ENCODE measurements around the gene BRSK2.

BRSK2 gene

DNA sequence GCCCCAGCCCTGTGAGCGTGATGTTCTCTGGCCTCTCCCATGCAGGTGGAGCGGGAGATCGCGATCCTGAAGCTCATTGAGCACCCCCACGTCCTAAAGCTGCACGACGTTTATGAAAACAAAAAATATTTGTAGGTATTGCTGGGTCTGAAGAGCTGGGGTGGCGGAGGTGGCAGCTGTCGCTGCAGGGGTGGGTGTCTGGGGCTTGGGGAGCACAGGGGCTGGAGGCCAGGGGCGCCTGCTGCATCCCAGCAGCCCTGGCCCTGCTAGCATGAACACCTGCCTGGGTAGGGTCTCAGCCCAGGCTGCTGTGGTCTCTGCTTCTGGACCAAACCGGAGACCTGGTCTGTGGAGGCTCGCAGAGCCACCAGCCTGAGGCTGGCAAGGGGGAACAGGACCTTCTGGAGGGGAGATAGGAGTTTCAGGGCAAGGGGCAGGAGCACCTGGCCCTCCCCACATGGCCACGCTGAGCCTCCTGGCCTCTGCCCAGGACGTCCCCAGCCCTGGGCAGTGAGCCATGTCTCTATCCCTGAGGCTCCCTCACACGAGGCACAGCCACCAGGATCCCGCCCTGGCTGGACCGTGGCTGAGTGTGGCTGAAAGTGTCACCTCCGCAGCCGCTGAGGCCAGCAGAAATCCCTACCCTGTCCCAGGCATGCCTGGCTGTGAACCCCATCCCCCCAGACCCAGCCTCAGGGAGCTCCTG lies 48.7 kb downstream of the BRSK2 start:
- peaks cover 4% of the 10 kb centered on the region for H3K4me1 Mint-ChIP-seq

DNA sequence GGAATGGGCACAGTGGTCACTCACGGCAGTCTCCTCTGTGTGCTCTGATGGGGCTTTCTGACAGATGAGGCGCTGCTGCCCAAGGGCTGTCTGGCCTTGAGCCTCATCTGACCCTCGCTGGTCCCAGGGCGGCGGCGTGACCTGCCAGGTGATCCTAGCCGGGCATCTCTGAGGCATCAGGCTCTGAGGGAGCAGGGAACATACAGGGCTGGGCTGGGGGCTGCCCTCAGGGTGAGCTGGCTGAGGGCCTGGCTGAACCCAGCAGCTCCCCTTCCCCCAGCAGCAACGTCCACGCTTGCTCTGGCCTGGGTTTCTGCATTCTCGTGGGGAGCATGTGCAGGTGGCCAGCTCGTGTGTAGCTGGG lies 49.2 kb downstream of the BRSK2 start:
- H3K27me3 Mint-ChIP-seq = peaks cover 11% of the 10 kb centered on the region
- no peak overlapping the region for H3K27ac Mint-ChIP-seq
- no peaks in the 10 kb centered on the region for H3K9me3 Mint-ChIP-seq
- no peak overlapping the region for H3K4me3 Mint-ChIP-seq
- no peak for DNase-seq
- H3K4me1 Mint-ChIP-seq = peaks cover 4% of the 10 kb centered on the region
- no peak for ATAC-seq

More for the DNA sequence above, 48.7 kb downstream of the BRSK2 start:
- H3K27me3 Mint-ChIP-seq = peaks cover 16% of the 10 kb centered on the region
- no peaks in the 10 kb centered on the region for H3K9me3 Mint-ChIP-seq
- ATAC-seq = no peak
- H3K27ac Mint-ChIP-seq = no peak overlapping the region
- no peak for DNase-seq
- H3K4me3 Mint-ChIP-seq = no peak overlapping the region

DNA sequence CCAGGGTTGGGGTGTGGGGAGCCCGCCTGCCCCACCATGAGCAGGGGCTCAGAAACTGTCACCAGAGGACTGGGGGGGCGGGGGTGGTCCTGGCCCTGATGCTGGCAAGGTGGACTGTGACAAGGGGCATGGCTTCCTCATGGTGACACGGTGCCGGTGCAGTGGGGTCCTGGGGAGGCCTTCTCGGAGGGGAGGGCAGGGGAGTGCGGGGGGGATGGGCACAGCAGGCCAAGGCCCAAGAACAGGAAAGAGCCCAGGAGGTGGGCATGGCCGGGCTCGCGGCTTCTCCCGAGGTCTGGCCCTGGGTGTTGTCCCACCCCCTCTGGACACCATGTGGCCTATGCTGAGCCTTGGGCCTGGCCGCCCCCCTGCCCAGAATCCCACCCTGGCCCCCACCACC lies 49.6 kb downstream of the BRSK2 start:
- Mint-ChIP-seq H3K27ac (no peak overlapping the region), H3K27me3 (peaks cover 8% of the 10 kb centered on the region), H3K4me3 (no peak overlapping the region), H3K9me3 (no peaks in the 10 kb centered on the region), H3K4me1 (peaks cover 4% of the 10 kb centered on the region)
- ATAC-seq = no peak
- DNase-seq = no peak

DNA sequence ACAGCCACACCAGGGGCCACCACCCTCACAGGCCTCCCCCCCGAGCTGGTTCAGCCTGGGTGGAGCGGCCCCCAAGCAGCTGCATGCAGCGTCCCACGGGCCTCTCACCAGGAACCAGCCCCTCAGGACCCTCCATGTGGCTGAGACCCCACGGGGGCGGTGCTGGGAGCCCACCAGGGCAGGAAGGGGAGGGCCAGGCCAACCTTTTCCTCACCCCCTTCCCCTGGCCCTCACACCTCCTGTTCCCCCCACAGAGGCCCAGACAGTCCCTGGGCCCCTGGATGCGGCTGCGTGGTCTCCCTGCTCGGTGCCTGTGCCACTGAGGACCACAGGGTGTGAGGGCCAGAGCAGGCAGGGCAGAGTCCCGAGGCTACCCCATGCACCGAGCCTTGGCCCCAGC lies 50.3 kb downstream of the BRSK2 start:
- Mint-ChIP-seq H3K27ac (no peak overlapping the region), H3K9me3 (no peaks in the 10 kb centered on the region), H3K4me3 (no peak overlapping the region), H3K27me3 (peaks cover under 1% of the 10 kb centered on the region), H3K4me1 (peaks cover 4% of the 10 kb centered on the region)
- DNase-seq = no peak
- no peak for ATAC-seq

DNA sequence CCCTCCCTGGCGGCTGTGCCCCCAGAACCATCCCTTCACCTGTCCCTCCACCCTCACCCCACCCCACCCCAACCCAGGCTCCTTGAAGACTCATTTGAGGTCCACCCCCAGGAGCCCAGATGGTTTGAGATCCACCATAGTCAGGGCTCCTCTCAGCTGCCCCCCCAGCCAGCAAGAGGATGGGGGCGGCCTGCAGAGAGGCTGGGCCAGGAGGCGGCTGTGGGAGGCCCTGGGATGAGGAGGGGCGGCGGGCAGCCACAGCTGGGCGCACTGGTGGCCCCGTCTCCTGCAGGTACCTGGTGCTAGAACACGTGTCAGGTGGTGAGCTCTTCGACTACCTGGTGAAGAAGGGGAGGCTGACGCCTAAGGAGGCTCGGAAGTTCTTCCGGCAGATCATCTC lies 50.8 kb downstream of the BRSK2 start:
- H3K4me3 Mint-ChIP-seq = no peak overlapping the region
- no peaks in the 10 kb centered on the region for H3K27me3 Mint-ChIP-seq
- no peak overlapping the region for H3K27ac Mint-ChIP-seq
- ATAC-seq (no peak), DNase-seq (no peak)
- peaks cover 4% of the 10 kb centered on the region for H3K4me1 Mint-ChIP-seq
- H3K9me3 Mint-ChIP-seq = no peaks in the 10 kb centered on the region

DNA sequence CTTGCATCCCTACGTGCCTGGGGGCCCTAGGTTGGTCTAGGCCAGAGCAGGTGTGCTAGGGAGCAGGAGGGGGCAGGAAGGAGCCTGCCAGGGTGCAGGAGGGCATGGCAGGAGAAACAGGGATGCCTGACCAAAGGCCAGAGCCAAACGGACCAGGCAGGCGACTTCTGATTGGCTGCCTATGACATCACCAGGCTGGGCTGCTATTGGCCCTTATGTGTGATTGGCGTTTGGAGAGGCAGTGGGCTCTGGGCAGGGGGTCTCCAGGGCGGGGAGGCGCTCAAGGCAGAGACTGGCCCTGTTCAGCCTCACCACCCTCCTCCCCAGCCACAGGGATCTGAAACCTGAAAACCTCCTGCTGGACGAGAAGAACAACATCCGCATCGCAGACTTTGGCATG lies 52.4 kb downstream of the BRSK2 start:
- H3K27ac Mint-ChIP-seq = no peak overlapping the region
- H3K9me3 Mint-ChIP-seq = no peaks in the 10 kb centered on the region
- H3K4me3 Mint-ChIP-seq = no peak overlapping the region
- no peaks in the 10 kb centered on the region for H3K27me3 Mint-ChIP-seq
- H3K4me1 Mint-ChIP-seq = no peaks in the 10 kb centered on the region
- DNase-seq (no peak), ATAC-seq (no peak)

DNA sequence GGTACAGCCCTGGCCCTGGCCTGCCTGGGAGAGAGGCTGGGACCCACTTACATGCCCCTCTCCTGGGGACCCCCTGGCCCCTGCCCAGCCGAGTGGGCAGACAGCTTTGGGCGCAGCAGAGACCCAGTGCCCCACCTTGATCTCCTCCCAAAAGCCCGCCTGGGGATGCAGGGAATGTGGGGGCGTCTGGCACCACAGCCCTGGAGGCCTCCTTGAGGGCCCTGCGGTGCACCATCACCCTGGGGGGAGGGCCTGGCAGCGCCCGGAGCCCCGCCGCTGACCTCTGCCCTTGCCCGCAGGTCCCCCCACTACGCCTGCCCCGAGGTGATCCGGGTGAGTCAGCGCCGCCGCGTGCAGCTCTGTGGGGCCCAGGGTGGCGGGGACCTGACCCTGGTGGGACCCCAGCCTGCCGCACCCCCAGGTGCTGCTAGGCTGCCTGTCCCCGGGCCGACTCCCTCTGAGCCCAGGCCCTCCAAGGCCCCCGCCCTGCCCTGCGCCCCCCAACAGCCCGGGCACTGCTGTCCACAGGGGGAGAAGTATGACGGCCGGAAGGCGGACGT lies 53.2 kb downstream of the BRSK2 start:
- H3K4me1 Mint-ChIP-seq = no peaks in the 10 kb centered on the region
- no peak overlapping the region for H3K4me3 Mint-ChIP-seq

DNA sequence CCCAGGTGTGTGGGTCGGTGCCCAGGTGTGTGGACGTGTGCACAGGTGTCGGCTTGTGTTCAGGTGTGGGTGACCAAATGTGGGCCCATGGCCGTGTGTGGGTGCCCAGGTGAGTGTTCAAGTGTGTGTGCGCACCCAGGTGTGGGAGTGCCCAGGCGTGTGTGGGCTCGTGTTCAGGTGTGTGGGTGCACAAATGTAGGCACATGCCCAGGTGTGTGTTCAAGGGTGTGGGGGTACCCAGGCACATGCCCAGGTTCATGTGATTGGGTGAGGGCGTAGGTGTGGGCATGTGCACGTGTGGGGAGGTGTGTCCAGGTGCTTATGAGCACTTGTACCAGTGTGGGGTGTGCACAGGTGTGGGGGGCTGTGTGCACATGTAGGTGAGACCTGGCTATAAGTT lies 54.0 kb downstream of the BRSK2 start:
- DNase-seq (no peak), ATAC-seq (no peak)
- H3K4me3 Mint-ChIP-seq = no peak overlapping the region
- H3K4me1 Mint-ChIP-seq = no peaks in the 10 kb centered on the region
- no peaks in the 10 kb centered on the region for H3K9me3 Mint-ChIP-seq
- no peak overlapping the region for H3K27ac Mint-ChIP-seq
- no peaks in the 10 kb centered on the region for H3K27me3 Mint-ChIP-seq

More for the DNA sequence above, 53.2 kb downstream of the BRSK2 start:
- ATAC-seq = peak; percentile 11
- H3K9me3 Mint-ChIP-seq = no peaks in the 10 kb centered on the region
- no peak overlapping the region for H3K27ac Mint-ChIP-seq
- DNase-seq = no peak
- H3K27me3 Mint-ChIP-seq = no peaks in the 10 kb centered on the region

DNA sequence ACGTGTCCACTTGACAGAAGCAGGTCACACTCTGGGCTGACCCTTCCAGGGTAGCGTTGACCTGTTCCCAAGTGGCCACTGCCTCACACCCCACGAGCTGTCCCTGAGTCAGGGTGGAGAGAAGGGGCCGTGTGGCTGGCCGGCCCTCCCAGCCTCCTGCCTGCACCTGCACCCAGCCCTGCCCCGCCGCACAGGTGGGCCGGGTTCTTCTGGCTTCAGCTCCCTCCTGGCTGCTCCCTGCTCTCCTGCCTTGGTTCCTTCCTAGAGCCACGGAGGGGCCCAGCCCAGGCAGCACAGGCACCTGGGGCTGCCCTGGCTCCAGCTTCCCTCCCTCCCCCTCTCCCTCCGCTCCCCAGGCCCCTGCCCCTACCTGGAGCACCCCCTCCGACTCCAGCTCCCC lies 54.6 kb downstream of the BRSK2 start:
- no peaks in the 10 kb centered on the region for H3K4me1 Mint-ChIP-seq
- no peaks in the 10 kb centered on the region for H3K9me3 Mint-ChIP-seq
- DNase-seq = no peak
- ATAC-seq = no peak
- H3K4me3 Mint-ChIP-seq = no peak overlapping the region
- H3K27me3 Mint-ChIP-seq = no peaks in the 10 kb centered on the region
- H3K27ac Mint-ChIP-seq = no peak overlapping the region

DNA sequence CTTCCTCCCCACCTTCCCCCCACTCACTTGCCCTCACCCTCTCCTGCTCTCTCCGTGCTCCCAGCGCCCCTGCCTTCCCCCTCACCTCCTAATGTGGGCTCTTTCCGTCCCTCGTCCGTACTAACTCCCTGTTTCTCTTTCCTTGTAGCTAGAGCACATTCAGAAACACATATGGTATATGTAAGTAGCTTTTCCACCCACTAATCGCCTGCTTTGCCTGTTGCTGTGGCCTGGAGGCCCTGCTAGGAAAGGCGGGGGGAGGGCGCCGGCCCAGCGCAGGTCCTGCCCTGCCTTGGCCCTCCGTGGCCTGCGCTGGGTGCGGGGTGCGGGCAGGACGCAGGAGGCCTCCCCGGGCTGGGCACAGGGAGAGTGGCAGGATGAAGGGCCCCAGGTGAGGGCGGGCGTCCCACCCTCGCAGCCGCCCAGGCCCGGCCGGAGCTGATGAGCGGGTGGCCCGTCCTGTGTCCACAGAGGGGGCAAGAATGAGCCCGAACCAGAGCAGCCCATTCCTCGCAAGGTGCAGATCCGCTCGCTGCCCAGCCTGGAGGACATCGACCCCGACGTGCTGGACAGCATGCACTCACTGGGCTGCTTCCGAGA lies 55.2 kb downstream of the BRSK2 start:
- Mint-ChIP-seq H3K27ac (no peak overlapping the region), H3K27me3 (no peaks in the 10 kb centered on the region), H3K4me3 (no peak overlapping the region), H3K9me3 (no peaks in the 10 kb centered on the region), H3K4me1 (no peaks in the 10 kb centered on the region)
- DNase-seq (no peak), ATAC-seq (no peak)

DNA sequence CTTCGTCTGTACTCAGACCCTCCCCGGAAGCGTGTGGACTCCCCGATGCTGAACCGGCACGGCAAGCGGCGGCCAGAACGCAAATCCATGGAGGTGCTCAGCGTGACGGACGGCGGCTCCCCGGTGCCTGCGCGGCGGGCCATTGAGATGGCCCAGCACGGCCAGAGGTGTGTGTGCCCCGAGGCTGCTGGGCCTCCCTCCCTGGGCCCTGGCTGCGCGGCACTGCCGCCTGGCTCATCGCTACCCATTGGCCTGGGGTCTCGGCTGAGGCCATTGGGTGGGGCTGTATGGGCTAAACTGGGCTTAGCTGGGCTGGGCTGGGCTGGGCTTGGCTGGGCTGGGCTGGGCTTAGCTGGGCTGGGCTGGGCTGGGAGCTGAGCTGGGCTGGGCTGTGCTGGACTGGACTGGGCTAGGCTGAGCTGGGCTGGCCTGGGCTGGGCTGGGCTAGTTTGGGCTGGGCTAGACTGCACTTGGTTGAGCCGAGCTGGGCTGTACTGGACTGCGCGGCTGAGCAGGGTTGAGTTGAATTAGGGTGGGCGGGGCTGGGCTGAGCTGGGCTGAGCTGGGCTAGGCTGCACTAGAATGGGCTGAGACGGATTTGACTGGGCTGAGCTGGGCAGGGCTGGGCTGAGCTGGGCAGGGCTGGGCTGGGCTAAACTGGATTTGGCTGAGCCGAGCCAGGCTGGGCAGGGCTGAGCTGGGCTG lies 56.2 kb downstream of the BRSK2 start:
- no peak for DNase-seq
- no peak overlapping the region for H3K4me3 Mint-ChIP-seq
- no peak overlapping the region for H3K27ac Mint-ChIP-seq
- no peaks in the 10 kb centered on the region for H3K27me3 Mint-ChIP-seq
- ATAC-seq = no peak
- H3K9me3 Mint-ChIP-seq = no peaks in the 10 kb centered on the region
- no peaks in the 10 kb centered on the region for H3K4me1 Mint-ChIP-seq

DNA sequence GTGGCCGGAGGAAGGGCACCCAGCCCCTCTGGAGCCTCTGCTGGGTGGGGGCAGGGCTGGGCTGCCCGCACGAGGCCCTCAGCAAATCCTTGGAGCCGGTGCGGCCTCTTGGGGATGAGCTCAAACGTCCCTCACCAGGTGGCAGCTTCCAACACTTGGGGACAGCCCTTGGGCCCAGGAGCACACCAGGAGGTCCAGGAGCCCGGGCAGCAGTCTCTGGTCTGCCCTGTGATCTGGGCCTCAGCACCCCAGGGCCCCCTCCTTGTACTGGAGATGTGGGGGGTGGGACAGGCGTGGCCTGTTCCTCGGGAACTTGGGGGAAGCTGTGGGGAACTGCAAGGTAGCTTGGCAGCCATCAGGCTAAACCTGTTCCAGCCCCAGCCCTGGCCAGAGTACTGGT lies 56.9 kb downstream of the BRSK2 start:
- no peaks in the 10 kb centered on the region for H3K27me3 Mint-ChIP-seq
- H3K4me1 Mint-ChIP-seq = no peaks in the 10 kb centered on the region
- no peak for DNase-seq
- no peak for ATAC-seq
- H3K9me3 Mint-ChIP-seq = no peaks in the 10 kb centered on the region
- H3K4me3 Mint-ChIP-seq = no peak overlapping the region
- H3K27ac Mint-ChIP-seq = no peak overlapping the region

DNA sequence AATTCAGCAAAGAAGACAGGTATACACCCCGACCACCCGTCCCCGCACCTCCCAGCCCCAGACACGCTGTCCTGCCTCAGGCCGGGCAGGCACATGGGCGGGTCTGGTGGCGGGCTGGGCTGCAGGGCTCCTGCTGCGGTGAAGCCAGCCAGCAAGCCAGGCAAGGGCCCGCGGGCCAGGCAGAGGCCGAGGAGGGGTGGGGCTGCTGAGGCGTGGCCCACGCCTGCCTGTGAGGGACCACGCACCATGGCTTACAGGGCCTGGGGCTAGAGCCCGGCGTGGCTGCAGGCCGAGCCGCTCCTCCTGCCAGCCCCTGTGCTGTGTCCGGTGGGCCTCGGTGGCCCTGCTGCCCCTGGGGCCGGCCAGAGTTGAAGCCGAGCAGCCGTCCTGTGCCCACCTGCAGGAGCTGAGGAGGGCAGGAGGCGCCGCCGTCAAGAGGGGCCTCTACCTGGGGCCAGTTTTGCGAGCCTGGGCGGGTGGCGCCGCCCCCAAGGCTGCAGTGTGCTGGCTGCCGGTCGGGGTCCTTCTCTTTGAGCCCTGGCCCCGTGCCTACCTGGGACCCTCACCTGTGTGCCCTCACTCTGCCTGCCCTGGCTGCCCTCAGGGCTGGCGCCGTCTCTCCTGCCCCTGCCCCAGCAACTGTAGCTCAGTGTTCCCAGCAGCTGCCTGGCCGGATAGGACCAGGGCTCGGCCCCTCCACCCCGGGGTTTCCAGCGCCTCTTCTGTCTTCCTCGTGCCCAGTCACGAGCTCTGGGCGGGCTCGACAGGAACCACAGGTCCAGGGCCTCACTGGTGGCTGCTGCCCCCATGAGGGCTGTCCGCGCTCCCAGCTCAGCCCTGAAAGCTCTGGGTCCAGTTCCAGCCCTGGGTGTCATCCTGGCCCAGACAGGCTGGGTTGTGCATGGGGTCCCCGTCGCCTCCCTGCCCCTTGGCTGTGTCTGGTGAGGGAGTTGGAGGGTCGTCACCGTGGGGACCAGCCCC lies 58.4 kb downstream of the BRSK2 start:
- DNase-seq = no peak
- no peak overlapping the region for H3K27ac Mint-ChIP-seq
- peaks cover 1% of the 10 kb centered on the region for H3K4me1 Mint-ChIP-seq
- ATAC-seq = no peak
- H3K4me3 Mint-ChIP-seq = no peak overlapping the region
- peaks cover 4% of the 10 kb centered on the region for H3K27me3 Mint-ChIP-seq
- H3K9me3 Mint-ChIP-seq = no peaks in the 10 kb centered on the region

DNA sequence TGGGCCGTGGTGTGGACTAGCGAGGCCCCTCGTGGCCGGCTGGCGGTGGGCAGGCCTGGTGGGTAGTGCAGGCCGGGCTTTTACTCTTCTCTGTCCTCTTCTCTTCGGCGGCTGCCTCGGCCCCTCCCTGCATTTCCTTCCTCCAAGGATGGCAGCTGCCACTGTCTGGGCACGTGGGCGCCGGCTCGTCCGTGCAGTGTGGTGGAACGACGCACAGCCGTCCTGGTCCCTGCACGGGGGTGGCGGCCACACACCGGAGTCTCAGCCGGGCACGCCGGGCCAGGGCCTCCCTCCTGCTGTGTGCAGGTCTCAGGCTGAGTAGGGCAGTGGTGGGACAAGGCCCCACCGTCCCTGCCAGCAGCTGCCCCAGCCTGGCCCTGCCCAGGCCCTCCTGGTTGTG lies 59.1 kb downstream of the BRSK2 start:
- DNase-seq (no peak), ATAC-seq (no peak)
- no peaks in the 10 kb centered on the region for H3K9me3 Mint-ChIP-seq
- peak overlapping the region in 1 of 2 donors; percentile 75 for H3K27ac Mint-ChIP-seq
- peaks cover 7% of the 10 kb centered on the region for H3K27me3 Mint-ChIP-seq
- H3K4me1 Mint-ChIP-seq = peaks cover 5% of the 10 kb centered on the region
- no peak overlapping the region for H3K4me3 Mint-ChIP-seq

DNA sequence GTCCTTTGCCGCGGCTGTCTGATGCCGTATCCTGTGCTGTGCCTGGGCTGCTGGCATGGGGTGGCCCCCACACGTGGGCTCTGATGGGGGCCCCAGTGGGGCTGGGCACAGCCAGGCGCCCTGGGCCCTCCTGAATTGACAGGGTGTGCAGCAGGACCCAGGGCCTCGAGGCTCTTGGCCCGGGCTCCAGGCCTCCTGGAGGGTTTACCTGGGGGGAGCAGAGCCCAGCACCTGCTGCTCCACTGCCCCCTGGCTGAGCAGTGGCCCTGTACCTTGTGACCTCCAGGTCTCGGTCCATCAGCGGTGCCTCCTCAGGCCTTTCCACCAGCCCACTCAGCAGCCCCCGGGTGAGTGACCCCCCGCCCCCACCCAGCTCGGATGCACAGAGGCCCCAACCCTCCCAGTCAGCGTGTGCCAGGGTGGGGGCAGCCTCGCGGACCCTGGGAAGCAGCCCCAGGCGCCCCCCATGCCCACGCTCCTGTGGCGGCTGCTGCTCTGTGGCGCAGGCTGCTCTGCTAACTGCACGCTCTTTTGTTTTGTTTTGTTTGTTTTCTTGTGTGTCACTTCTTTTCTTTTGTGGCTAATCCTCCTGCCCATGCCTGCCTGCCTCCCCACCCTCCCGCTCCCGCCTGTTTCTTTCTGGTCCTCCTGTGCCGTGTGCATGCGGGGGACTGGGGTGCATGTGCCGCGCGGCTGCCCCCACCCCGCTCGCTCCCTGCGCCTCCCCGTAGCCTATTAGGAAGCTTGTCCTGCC lies 59.9 kb downstream of the BRSK2 start:
- Mint-ChIP-seq H3K27ac (no peak overlapping the region), H3K9me3 (no peaks in the 10 kb centered on the region), H3K4me1 (peaks cover 5% of the 10 kb centered on the region), H3K27me3 (peaks cover 7% of the 10 kb centered on the region), H3K4me3 (no peak overlapping the region)
- DNase-seq (no peak), ATAC-seq (no peak)

All from stimulated activated naive CD8-positive, alpha-beta T cell treated with anti-CD3 and anti-CD28 coated beads, Interleukin-15, amount 100 ng/mL, for 72 hours (primary cell).